Endothelial cell of umbilical vein (primary cell): ENCODE measurements around the gene NME2. TPM values are rescaled to one million over a fixed set of nuclear protein-coding genes. Genes with fewer than 3 reads are reported as not detected.
A peak's percentile ranks its signal among the peaks of the same experiment; 100 is the strongest.

Experiments used
- BruUV-seq: library from RNA; stranded (reverse); fragments of 400-500 nt; replicated peaks from 2 replicates; lab custom pipeline; 2021; lab: Mats Ljungman, UMichigan
- CTCF ChIA-PET: fragments of 300-600, 350-600 bp; sonication (Branson Sonifier 250); formaldehyde crosslinking; loops from one replicate; lab custom pipeline; 2021; ENCODE audit warnings: antibody characterized with exemption, inconsistent platforms; lab: Charles Lee
- POLR2A ChIA-PET: fragments of 300-600, 350-600 bp; sonication (Branson Sonifier 250); formaldehyde crosslinking; loops from one replicate; lab custom pipeline; 2021; ENCODE audit warnings: antibody characterized with exemption, inconsistent platforms; lab: Charles Lee
- DNase-seq: peaks from one replicate; pipeline ENCODE4 v3.0.0-alpha.2; 2011; ENCODE audit warnings: low read depth, low spot score
- FAIRE-seq: peaks from 2 replicates; lab custom pipeline; 2011; peaks lifted over from hg19 to GRCh38; lab: Jason Lieb, UNC
- H2AFZ ChIP-seq: 2 replicates; pipeline ENCODE4 v1.6.0; 2012; ENCODE audit warnings: low read depth, low read length, control low read depth, inconsistent platforms
- H3K27ac ChIP-seq: 2 replicates; pipeline ENCODE4 v1.5.1; 2011; ENCODE audit warnings: low read depth, mild to moderate bottlenecking, control low read depth, low read length, moderate library complexity; ENCODE audit not compliant: insufficient read depth
- H3K27me3 ChIP-seq, 2 experiments: 2 replicates each; pipeline versions ENCODE4 v1.6.0 to v1.6.1; 2011; ENCODE audit warnings: low read length in 2 of 2, mixed read lengths in 1 of 2; ENCODE audit not compliant: control insufficient read depth in 2 of 2, insufficient read depth in 2 of 2
- H3K36me3 ChIP-seq, 2 experiments: 2 replicates in 1 of 2; 3 replicates in 1 of 2; pipeline ENCODE4 v1.5.1; 2011; ENCODE audit warnings: low read length in 2 of 2, mild to moderate bottlenecking in 1 of 2, moderate library complexity in 1 of 2; ENCODE audit not compliant: control insufficient read depth in 2 of 2, insufficient read depth in 2 of 2; ENCODE audit errors: extremely low read depth in 1 of 2
- H3K4me1 ChIP-seq: 3 replicates; pipeline ENCODE4 v1.5.1; 2011; ENCODE audit warnings: mild to moderate bottlenecking, low read length; ENCODE audit not compliant: control insufficient read depth, insufficient read depth; ENCODE audit errors: extremely low read depth
- H3K4me2 ChIP-seq: 2 replicates; pipeline ENCODE4 v1.6.1; 2011; ENCODE audit warnings: low read length, control low read depth, mixed read lengths; ENCODE audit not compliant: insufficient read depth
- H3K4me3 ChIP-seq, 3 experiments: fragments of 200-600 bp in 1 of 3; sonication (generic), shearing (Covaris generic) in 1 of 3; replicated peaks in 1 of 3; 2 replicates each; pipeline ENCODE4 v1.5.1; 2011 to 2016; ENCODE audit warnings: control low read depth in 3 of 3, low read length in 3 of 3, mild to moderate bottlenecking in 2 of 3, inconsistent platforms in 1 of 3, low read depth in 1 of 3, moderate library complexity in 1 of 3; ENCODE audit not compliant: insufficient read depth in 1 of 3
- H3K79me2 ChIP-seq: 2 replicates; pipeline ENCODE4 v1.6.0; 2012; ENCODE audit warnings: low read length, inconsistent platforms; ENCODE audit not compliant: control insufficient read depth, insufficient read depth
- H3K9ac ChIP-seq: replicated peaks from 2 replicates; pipeline ENCODE3; 2011; ENCODE audit warnings: low read length, control low read depth; ENCODE audit not compliant: insufficient read depth; ENCODE audit errors: extremely low read depth
- H3K9me1 ChIP-seq: replicated peaks from 3 replicates; pipeline ENCODE4 v1.6.0; 2011; ENCODE audit warnings: mild to moderate bottlenecking, low read length; ENCODE audit not compliant: control insufficient read depth, insufficient read depth; ENCODE audit errors: extremely low read depth
- H3K9me3 ChIP-seq: replicated peaks from 2 replicates; pipeline ENCODE4 v1.5.1; 2012; ENCODE audit warnings: low read length, inconsistent platforms; ENCODE audit not compliant: control insufficient read depth, insufficient read depth
- H4K20me1 ChIP-seq: replicated peaks from 2 replicates; pipeline ENCODE3; 2011; ENCODE audit warnings: mild to moderate bottlenecking, low read length; ENCODE audit not compliant: control insufficient read depth, insufficient read depth; ENCODE audit errors: extremely low read depth
- EZH2 ChIP-seq: IDR thresholded peaks from 2 replicates; pipeline ENCODE4 v1.6.1; 2012; ENCODE audit warnings: borderline replicate concordance, low read depth, mild to moderate bottlenecking, moderate library complexity, low read length, inconsistent platforms; ENCODE audit not compliant: severe bottlenecking
- FOS ChIP-seq: IDR thresholded peaks from 2 replicates; pipeline ENCODE4 v1.6.1; 2011; ENCODE audit warnings: mild to moderate bottlenecking, low read length, moderate library complexity, borderline replicate concordance; ENCODE audit not compliant: insufficient read depth
- GATA2 ChIP-seq: IDR thresholded peaks from 2 replicates; pipeline ENCODE4 v1.7.0; 2011; ENCODE audit warnings: low read depth, mild to moderate bottlenecking, moderate library complexity, mixed read lengths, low read length; ENCODE audit not compliant: insufficient read length, insufficient read depth
- JUN ChIP-seq: IDR thresholded peaks from 2 replicates; pipeline ENCODE4 v1.6.1; 2011; ENCODE audit warnings: borderline replicate concordance, low read depth; ENCODE audit not compliant: insufficient read length, insufficient read depth
- MYC ChIP-seq: IDR thresholded peaks from one replicate; pipeline ENCODE4 v1.6.1; 2011; ENCODE audit warnings: mild to moderate bottlenecking, low read depth, low read length
- POLR2A ChIP-seq: IDR thresholded peaks from 2 replicates; pipeline ENCODE4 v1.6.1; 2012; ENCODE audit warnings: low read depth, mild to moderate bottlenecking, control low read depth, low read length
- POLR2AphosphoS5 ChIP-seq: IDR thresholded peaks from 2 replicates; pipeline ENCODE4 v1.6.1; 2012; ENCODE audit warnings: low read depth, mild to moderate bottlenecking, control low read depth, low read length, moderate library complexity; ENCODE audit not compliant: insufficient read depth
- dilution Hi-C: fragments of 300-500 bp; cut with MboI; formaldehyde crosslinking; loops from one replicate; pipeline ENCODE4 v1.15.0; 2019; ENCODE audit warnings: low sequenced_read_pairs; ENCODE audit not compliant: extremely low pct_ligation_motif_present
- intact Hi-C: fragments of 100-400 bp; cut with micrococcal nuclease; formaldehyde crosslinking; loops from one replicate; pipeline ENCODE4 v1.10.0; 2022
- polyA plus RNA-seq, 4 experiments: library from polyadenylated mRNA; depleted of rRNA in 3 of 4; stranded (reverse) in 3 of 4; unstranded in 1 of 4; fragments of >200 nt; gene quantifications; 2 replicates each; pipeline versions ENCODE4 v1.2.1 to v1.2.3, GENCODE V29; 2011 to 2012; ENCODE audit warnings: missing spikeins in 1 of 4
- total RNA-seq: library from RNA; stranded (reverse); gene quantifications from 2 replicates; pipeline ENCODE4 v1.2.3, GENCODE V29; 2021
- TF ChIP-seq, protein P1 (sequence below), 2 donors: IDR thresholded peaks; 1 replicate in 1 of 2; 2 replicates in 1 of 2; pipeline ENCODE4 v1.5.1; 2011; ENCODE audit warnings: low read length in 2 of 2, mild to moderate bottlenecking in 2 of 2, moderate library complexity in 2 of 2, control low read depth in 1 of 2, inconsistent platforms in 1 of 2, low read depth in 1 of 2; ENCODE audit not compliant: insufficient read depth in 1 of 2; ENCODE audit errors: extremely low read depth in 1 of 2
- TF ChIP-seq, protein P2 (sequence below): IDR thresholded peaks from 2 replicates; pipeline ENCODE4 v1.6.1; 2011; ENCODE audit not compliant: insufficient read depth, insufficient read length

Gene NME2
- total and polyA plus RNA-seq, 2 donors (not counting 3 experiments of a cell fraction or from before 2014, with no cell fraction given), result 555 to 833 TPM

DNA sequence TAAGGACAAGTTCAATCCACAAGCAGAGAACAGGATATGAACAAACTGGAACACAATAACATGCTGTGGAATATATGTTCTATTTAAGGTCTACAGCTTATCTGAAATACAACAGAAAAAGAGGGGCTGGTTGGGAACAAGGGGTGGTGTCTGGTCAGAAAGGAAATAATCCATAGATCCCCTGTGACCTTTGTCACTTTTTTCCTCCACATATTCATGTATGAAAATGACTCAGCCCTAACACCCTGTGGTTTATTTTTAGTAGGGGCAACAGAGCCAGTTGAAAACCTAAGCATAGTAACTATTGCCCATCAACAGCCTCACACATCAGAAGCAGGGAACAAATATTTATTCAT lies 33.3 kb upstream of the NME2 start:
- H3K4me2 ChIP-seq, result peak overlapping the region; percentile 72
- no peaks in the 10 kb centered on the region for H3K9me3 ChIP-seq
- TF ChIP-seq, protein P1, sequence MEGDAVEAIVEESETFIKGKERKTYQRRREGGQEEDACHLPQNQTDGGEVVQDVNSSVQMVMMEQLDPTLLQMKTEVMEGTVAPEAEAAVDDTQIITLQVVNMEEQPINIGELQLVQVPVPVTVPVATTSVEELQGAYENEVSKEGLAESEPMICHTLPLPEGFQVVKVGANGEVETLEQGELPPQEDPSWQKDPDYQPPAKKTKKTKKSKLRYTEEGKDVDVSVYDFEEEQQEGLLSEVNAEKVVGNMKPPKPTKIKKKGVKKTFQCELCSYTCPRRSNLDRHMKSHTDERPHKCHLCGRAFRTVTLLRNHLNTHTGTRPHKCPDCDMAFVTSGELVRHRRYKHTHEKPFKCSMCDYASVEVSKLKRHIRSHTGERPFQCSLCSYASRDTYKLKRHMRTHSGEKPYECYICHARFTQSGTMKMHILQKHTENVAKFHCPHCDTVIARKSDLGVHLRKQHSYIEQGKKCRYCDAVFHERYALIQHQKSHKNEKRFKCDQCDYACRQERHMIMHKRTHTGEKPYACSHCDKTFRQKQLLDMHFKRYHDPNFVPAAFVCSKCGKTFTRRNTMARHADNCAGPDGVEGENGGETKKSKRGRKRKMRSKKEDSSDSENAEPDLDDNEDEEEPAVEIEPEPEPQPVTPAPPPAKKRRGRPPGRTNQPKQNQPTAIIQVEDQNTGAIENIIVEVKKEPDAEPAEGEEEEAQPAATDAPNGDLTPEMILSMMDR (IDR thresholded peaks at IDR 0.05; ENCODE audit: extremely low read depth in 1 of 2, insufficient read depth in 1 of 2, low read depth in 1 of 2, low read length in 2 of 2), result no peak
- no peak for TF ChIP-seq EZH2
- TF ChIP-seq FOS, result peak; percentile 69
- TF ChIP-seq POLR2A, result no peak
- TF ChIP-seq MYC, result no peak
- peak; percentile 81 for TF ChIP-seq JUN
- peak; percentile 39 for TF ChIP-seq GATA2
- peak; percentile 69 for TF ChIP-seq POLR2AphosphoS5
- TF ChIP-seq, protein P2, sequence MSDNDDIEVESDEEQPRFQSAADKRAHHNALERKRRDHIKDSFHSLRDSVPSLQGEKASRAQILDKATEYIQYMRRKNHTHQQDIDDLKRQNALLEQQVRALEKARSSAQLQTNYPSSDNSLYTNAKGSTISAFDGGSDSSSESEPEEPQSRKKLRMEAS, result no peak
- FAIRE-seq, result peak; percentile 95
- H3K79me2 ChIP-seq, result no peaks in the 10 kb centered on the region
- intact Hi-C loops (loop anchor here (1.0 kb wide), 2 partner anchors 12 to 20 kb away; partner anchors contain the start of gene NME1), dilution Hi-C loops (no loop called here)
- ChIA-PET POLR2A (no interaction called here), CTCF (interaction anchor here (0.6 to 2.5 kb wide), 5 partner anchors 9 to 93 kb away, joined by 3 to 12 read pairs (median 3); partner anchors contain the start of gene NME1)
- peaks cover 23% of the 10 kb centered on the region for H3K4me1 ChIP-seq
- H3K9me1 ChIP-seq, result no peaks in the 10 kb centered on the region
- H3K27ac ChIP-seq, result peak overlapping the region; percentile 82
- peak; percentile 94 for DNase-seq
- no peaks in the 10 kb centered on the region for H4K20me1 ChIP-seq
- H3K27me3 ChIP-seq, result no peaks in the 10 kb centered on the region
- peak overlapping the region; percentile 13 for H2AFZ ChIP-seq
- no peak overlapping the region for H3K4me3 ChIP-seq
- H3K9ac ChIP-seq, result peak overlapping the region; percentile 5
- H3K36me3 ChIP-seq, result no peaks in the 10 kb centered on the region
- BruUV-seq, result no TSS peak
